GM12872 (cell line): ENCODE measurements around the gene TERB1.

Experiments used
- TF ChIP-seq, protein P1 (sequence below): IDR thresholded peaks from 3 replicates; pipeline ENCODE4 v1.5.1; 2011; ENCODE audit warnings: low read depth, mild to moderate bottlenecking, low read length, moderate library complexity; ENCODE audit not compliant: insufficient read depth

Gene TERB1

DNA sequence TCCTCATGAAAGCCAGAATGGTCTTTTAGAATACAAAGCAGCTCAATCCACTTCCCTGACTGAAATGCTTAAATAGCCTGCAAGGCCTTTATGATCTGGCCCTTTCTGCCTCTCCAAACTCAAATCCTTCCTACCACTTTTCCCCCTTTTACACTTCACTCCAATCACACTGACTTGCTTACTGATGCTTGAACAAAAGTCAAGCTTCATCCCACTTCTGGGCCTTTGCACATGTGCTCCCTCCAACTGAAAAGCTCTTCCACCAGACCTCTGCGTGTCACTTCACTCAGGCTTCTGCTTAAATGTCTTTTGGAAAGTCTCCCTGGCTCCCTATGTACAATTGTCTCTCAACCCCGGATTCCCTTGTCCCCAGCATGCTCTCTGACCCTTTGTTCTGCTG, 13.3 kb upstream of the TERB1 start:
- TF ChIP-seq, protein P1, sequence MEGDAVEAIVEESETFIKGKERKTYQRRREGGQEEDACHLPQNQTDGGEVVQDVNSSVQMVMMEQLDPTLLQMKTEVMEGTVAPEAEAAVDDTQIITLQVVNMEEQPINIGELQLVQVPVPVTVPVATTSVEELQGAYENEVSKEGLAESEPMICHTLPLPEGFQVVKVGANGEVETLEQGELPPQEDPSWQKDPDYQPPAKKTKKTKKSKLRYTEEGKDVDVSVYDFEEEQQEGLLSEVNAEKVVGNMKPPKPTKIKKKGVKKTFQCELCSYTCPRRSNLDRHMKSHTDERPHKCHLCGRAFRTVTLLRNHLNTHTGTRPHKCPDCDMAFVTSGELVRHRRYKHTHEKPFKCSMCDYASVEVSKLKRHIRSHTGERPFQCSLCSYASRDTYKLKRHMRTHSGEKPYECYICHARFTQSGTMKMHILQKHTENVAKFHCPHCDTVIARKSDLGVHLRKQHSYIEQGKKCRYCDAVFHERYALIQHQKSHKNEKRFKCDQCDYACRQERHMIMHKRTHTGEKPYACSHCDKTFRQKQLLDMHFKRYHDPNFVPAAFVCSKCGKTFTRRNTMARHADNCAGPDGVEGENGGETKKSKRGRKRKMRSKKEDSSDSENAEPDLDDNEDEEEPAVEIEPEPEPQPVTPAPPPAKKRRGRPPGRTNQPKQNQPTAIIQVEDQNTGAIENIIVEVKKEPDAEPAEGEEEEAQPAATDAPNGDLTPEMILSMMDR: no peak

DNA sequence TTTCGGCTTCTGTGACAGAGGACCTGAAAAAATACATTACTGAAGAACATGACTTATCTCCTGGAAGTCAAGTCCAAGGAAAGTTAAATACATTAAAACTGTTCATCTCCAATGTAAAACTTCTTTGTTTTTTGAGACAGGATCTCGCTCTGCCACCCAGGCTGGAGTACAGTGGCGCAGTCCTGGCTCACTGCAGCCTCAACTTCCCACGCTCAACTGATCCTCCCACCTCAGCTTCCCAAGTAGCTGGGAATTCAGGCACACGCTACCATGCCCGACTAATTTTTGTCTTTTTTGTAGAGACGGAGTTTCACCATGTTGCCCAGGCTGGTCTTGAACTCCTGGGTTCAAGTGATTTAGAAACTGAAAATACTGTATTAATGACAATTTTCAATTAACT, 9.7 kb upstream of the TERB1 start:
- TF ChIP-seq, protein P1: no peak

DNA sequence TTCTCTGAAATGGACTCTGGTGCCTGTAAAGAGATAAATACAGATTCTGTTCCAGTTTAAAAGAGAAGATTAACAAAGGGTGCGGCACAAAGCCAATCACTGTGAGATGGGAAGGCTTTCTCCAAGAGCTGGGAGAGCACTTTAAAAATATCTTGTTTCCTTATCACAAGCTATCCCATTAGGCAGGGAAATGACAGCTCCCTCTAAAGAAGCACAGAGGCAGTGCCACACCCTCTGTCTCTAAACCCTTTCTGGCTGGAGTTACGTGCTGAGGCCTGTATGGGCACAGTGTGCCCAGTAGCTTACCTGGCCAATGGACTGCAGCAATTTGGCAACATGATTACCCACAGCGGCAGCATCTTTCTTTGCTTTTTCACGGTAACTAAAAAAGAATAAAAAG, 9.0 kb upstream of the TERB1 start:
- TF ChIP-seq, protein P1: no peak

GRCh38 chr16:66809765-66810164, 8.4 kb upstream of the TERB1 start:
- TF ChIP-seq, protein P1: no peak

GRCh38 chr16:66802159-66802558, 775 bp upstream of the TERB1 start:
- TF ChIP-seq, protein P1: no peak

GRCh38 chr16:66800856-66801255, 528 bp downstream of the TERB1 start:
- TF ChIP-seq, protein P1: no peak

DNA sequence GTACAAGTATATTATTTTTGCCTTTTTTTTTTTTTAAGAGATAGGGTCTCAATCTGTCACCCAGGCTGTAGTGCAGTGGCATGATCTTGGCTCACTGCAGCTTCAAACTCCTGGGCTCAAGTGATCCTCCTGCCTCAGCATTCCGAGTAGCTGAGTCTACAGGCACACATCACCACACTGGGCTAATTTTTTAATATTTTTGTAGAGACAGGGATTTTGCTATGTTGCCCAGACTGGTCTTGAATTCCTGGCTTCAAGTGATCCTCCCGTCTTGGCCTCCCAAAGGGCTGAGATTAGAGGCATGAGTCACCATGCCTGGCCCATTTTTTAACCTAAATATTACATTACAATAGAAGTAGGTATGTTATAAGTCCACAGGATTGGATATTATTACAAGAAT, 3.2 kb downstream of the TERB1 start:
- TF ChIP-seq, protein P1: no peak
